ENCODE data around the gene SEMA6D. TPM values are rescaled to one million over a fixed set of nuclear protein-coding genes. Genes with fewer than 3 reads are reported as not detected.

SEMA6D gene
- total RNA-seq, 2 experiments from 2014 or later: not detected

- DNase-seq: no peak
- CTCF ChIA-PET: interaction anchor here (1.4 kb wide), 1 partner anchor 9 kb away, joined by 3 read pairs; no protein-coding TSS in a partner anchor
- no peak overlapping the region for H3K27ac Mint-ChIP-seq
- H3K36me3 Mint-ChIP-seq (ENCODE audit: low read depth): no peaks in the 10 kb centered on the region
- peaks cover 51% of the 10 kb centered on the region for H3K27me3 Mint-ChIP-seq
- no peaks in the 10 kb centered on the region for H3K9me3 Mint-ChIP-seq (ENCODE audit: low read depth)
- H3K4me1 Mint-ChIP-seq: peaks cover 2% of the 10 kb centered on the region
- no peak for ATAC-seq
- H3K4me3 Mint-ChIP-seq: no peak overlapping the region
- intact Hi-C loops (cut with DNase I, micrococcal nuclease): loop anchor here in 1 of 2 experiments (10.0 kb wide), 2 partner anchors 535 to 635 kb away; no protein-coding TSS in a partner anchor
- POLR2A ChIA-PET: no interaction called here
Observed at GRCh38 chr15:47719730-47720129, 2.4 kb downstream of the SEMA6D start.

DNA sequence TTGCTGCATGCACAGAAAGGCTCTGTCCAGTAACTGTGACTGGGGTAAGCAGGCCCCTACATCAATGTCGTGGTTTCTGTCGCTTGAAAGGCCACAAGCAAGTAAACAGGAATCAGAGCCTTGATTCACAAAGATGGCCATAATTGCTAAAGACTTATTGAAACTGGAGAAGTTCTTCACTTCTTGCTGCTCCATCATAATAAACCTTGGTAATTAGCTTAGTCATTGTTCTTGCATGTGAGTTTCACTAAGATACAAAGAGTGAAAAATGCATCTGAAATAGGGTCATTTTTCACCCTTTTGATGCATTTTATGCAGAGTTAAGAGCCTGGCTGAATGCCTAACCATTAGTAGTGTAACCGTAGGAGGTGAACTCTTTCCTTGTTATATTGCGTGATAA is 3.2 kb downstream of the SEMA6D start:
- Mint-ChIP-seq H3K36me3 (ENCODE audit: low read depth) (no peaks in the 10 kb centered on the region), H3K9me3 (ENCODE audit: low read depth) (no peaks in the 10 kb centered on the region), H3K27me3 (peaks cover 44% of the 10 kb centered on the region), H3K4me3 (no peak overlapping the region), H3K4me1 (peaks cover 2% of the 10 kb centered on the region), H3K27ac (no peak overlapping the region)
- POLR2A ChIA-PET: no interaction called here
- ATAC-seq (no peak), DNase-seq (no peak)
- CTCF ChIA-PET: interaction anchor here (0.7 kb wide), 1 partner anchor 17 kb away, joined by 3 read pairs; no protein-coding TSS in a partner anchor
- intact Hi-C loops (cut with DNase I, micrococcal nuclease): no loop called here

DNA sequence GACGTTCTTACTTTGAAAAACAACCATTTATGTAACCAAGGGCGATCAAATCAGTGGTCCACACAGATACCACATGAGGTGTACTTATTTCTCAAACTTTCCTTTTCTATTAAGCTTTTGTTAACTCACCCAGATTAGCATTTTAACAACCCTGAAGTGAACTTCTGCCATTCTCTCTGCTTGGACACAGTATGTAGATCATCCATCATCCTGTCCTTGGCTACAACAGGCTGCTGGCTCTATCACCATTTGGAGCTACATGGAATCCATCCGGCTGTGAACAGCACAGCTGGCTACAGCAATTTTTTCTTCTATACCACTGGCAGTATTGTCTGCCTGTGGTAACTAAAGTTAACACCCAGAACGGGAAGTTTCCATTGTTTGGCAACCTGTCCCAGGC is 4.4 kb downstream of the SEMA6D start:
- peaks cover 35% of the 10 kb centered on the region for H3K27me3 Mint-ChIP-seq
- no peak overlapping the region for H3K4me3 Mint-ChIP-seq
- CTCF ChIA-PET: no interaction called here

GRCh38 chr15:47724346-47724745 is 7.0 kb downstream of the SEMA6D start:
- no peaks in the 10 kb centered on the region for H3K9me3 Mint-ChIP-seq (ENCODE audit: low read depth)
- POLR2A ChIA-PET: no interaction called here
- DNase-seq: no peak
- H3K36me3 Mint-ChIP-seq (ENCODE audit: low read depth): no peaks in the 10 kb centered on the region
- intact Hi-C loops (cut with DNase I, micrococcal nuclease): no loop called here
- no peak for ATAC-seq
- CTCF ChIA-PET: no interaction called here
- H3K27me3 Mint-ChIP-seq: peaks cover 22% of the 10 kb centered on the region
- no peaks in the 10 kb centered on the region for H3K4me1 Mint-ChIP-seq
- no peak overlapping the region for H3K4me3 Mint-ChIP-seq
- H3K27ac Mint-ChIP-seq: no peak overlapping the region

More for the DNA sequence above, 4.4 kb downstream of the SEMA6D start:
- ATAC-seq (no peak), DNase-seq (no peak)
- intact Hi-C loops (cut with DNase I, micrococcal nuclease): no loop called here
- Mint-ChIP-seq H3K27ac (no peak overlapping the region), H3K36me3 (ENCODE audit: low read depth) (no peaks in the 10 kb centered on the region), H3K9me3 (ENCODE audit: low read depth) (no peaks in the 10 kb centered on the region), H3K4me1 (peaks cover 2% of the 10 kb centered on the region)
- POLR2A ChIA-PET: no interaction called here

- H3K27ac Mint-ChIP-seq: no peak overlapping the region
- intact Hi-C loops (cut with DNase I, micrococcal nuclease): no loop called here
- no peaks in the 10 kb centered on the region for H3K36me3 Mint-ChIP-seq (ENCODE audit: low read depth)
- peaks cover 16% of the 10 kb centered on the region for H3K27me3 Mint-ChIP-seq
- POLR2A ChIA-PET: no interaction called here
- CTCF ChIA-PET: no interaction called here
- DNase-seq (no peak), ATAC-seq (no peak)
- no peak overlapping the region for H3K4me3 Mint-ChIP-seq
- H3K9me3 Mint-ChIP-seq (ENCODE audit: low read depth): no peaks in the 10 kb centered on the region
- H3K4me1 Mint-ChIP-seq: no peaks in the 10 kb centered on the region
Observed at GRCh38 chr15:47725051-47725450, 7.7 kb downstream of the SEMA6D start.

DNA sequence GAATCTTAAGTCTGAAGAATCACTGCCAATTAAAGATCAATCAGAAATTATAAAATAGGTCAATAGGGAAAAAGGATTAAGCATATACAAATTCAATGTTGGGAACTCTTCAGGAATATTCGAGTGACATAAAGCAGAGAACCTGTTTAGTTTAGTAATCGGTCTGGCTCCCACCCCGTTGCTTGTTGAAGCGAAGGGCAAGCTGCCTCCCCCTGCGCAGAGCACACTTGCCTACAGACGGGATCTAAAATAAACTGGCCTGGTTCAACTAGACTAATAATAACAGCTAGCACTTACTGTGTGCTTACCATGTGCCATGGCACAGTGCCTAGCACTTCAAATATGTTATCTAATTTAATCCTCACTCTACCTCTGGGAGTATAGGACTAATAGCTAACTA is 8.6 kb downstream of the SEMA6D start:
- no peaks in the 10 kb centered on the region for H3K36me3 Mint-ChIP-seq (ENCODE audit: low read depth)
- H3K4me1 Mint-ChIP-seq: no peaks in the 10 kb centered on the region
- H3K27me3 Mint-ChIP-seq: peaks cover 11% of the 10 kb centered on the region
- POLR2A ChIA-PET: no interaction called here
- no peak overlapping the region for H3K4me3 Mint-ChIP-seq
- intact Hi-C loops (cut with DNase I, micrococcal nuclease): no loop called here
- no peak for DNase-seq
- CTCF ChIA-PET: no interaction called here
- no peak overlapping the region for H3K27ac Mint-ChIP-seq
- ATAC-seq: no peak
- H3K9me3 Mint-ChIP-seq (ENCODE audit: low read depth): no peaks in the 10 kb centered on the region

- no peak overlapping the region for H3K4me3 Mint-ChIP-seq
- ATAC-seq (no peak), DNase-seq (no peak)
- H3K27ac Mint-ChIP-seq: no peak overlapping the region
- H3K4me1 Mint-ChIP-seq: no peaks in the 10 kb centered on the region
- intact Hi-C loops (cut with DNase I, micrococcal nuclease): no loop called here
- ChIA-PET POLR2A (no interaction called here), CTCF (no interaction called here)
- H3K9me3 Mint-ChIP-seq (ENCODE audit: low read depth): no peaks in the 10 kb centered on the region
- no peaks in the 10 kb centered on the region for H3K36me3 Mint-ChIP-seq (ENCODE audit: low read depth)
- peaks cover 8% of the 10 kb centered on the region for H3K27me3 Mint-ChIP-seq
Observed at GRCh38 chr15:47726399-47726823, 9.1 kb downstream of the SEMA6D start.

DNA sequence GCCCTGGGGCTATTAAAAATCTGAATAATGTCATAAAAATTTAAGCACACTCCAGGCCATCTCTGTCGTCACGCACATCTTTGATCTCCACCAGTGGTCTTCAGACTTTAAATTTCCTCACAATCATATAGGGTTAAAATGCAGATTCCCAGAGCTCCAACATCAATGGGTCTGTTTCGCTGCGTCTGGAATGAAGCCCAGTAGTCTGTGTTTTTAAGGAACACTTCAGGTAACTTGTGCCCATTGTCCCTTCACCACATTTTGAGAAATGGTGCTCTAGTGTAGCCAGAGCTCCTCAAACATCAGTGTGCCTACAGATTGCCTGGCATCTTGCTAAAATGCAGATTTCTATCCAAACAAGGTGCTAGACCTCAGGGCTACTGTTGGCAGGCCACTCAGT is 9.8 kb downstream of the SEMA6D start:
- no peaks in the 10 kb centered on the region for H3K4me1 Mint-ChIP-seq
- H3K4me3 Mint-ChIP-seq: no peak overlapping the region
- no peaks in the 10 kb centered on the region for H3K36me3 Mint-ChIP-seq (ENCODE audit: low read depth)
- DNase-seq (no peak), ATAC-seq (no peak)
- intact Hi-C loops (cut with DNase I, micrococcal nuclease): no loop called here
- ChIA-PET CTCF (no interaction called here), POLR2A (interaction anchor here (0.6 kb wide), 1 partner anchor 106 kb away, joined by 5 read pairs; no protein-coding TSS in a partner anchor)
- H3K9me3 Mint-ChIP-seq (ENCODE audit: low read depth): no peaks in the 10 kb centered on the region
- peaks cover 5% of the 10 kb centered on the region for H3K27me3 Mint-ChIP-seq
- no peak overlapping the region for H3K27ac Mint-ChIP-seq

- ChIA-PET POLR2A (interaction anchor here (0.6 kb wide), 1 partner anchor 105 kb away, joined by 5 read pairs; no protein-coding TSS in a partner anchor), CTCF (no interaction called here)
- intact Hi-C loops (cut with DNase I, micrococcal nuclease): no loop called here
- Mint-ChIP-seq H3K4me1 (no peaks in the 10 kb centered on the region), H3K27ac (no peak overlapping the region), H3K4me3 (no peak overlapping the region), H3K27me3 (peaks cover 5% of the 10 kb centered on the region), H3K36me3 (ENCODE audit: low read depth) (no peaks in the 10 kb centered on the region), H3K9me3 (ENCODE audit: low read depth) (no peaks in the 10 kb centered on the region)
- DNase-seq (no peak), ATAC-seq (no peak)
Observed at GRCh38 chr15:47727676-47728075, 10.4 kb downstream of the SEMA6D start.

DNA sequence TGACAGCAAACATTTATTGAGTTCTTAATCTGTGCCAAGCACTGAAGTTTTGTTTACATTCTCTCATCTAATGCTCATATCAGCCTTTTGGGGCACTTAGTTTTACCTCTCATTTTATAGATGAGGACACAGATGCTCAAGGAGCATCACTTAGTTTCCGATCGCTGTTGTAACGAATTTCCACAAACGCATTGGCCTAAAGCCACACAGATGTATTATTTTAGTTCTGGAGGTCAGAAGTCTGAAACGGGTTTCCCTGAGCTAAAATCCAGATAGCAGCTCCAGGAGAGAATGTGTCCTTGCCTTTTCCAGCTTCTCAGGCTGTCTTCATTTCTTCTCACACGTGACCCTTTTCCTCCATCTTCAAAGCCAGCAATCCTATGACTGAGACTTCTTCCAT is 11.1 kb downstream of the SEMA6D start:
- DNase-seq (no peak), ATAC-seq (no peak)
- Mint-ChIP-seq H3K4me3 (no peak overlapping the region), H3K27me3 (peaks cover 2% of the 10 kb centered on the region), H3K4me1 (no peaks in the 10 kb centered on the region), H3K27ac (no peak overlapping the region), H3K9me3 (ENCODE audit: low read depth) (no peaks in the 10 kb centered on the region), H3K36me3 (ENCODE audit: low read depth) (no peaks in the 10 kb centered on the region)
- POLR2A ChIA-PET: no interaction called here
- CTCF ChIA-PET: no interaction called here
- intact Hi-C loops (cut with DNase I, micrococcal nuclease): no loop called here

DNA sequence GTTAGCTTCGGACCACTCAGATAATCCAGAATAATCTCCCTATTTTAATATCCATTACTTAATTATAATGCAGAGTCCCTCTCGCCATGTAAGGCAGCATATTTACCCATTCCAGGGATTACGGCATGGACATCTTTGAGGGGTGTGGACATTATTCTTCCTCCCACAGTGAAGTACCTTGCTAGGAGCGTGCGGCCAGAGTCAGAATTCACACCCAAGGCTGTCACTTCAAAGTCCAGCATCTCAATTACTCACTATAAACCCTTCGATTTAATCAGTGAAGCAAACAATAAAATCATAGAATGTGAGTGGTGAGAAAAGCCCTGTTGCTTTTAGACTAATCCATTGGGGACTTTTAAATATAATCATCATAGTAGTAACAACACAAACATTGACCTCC is 11.6 kb downstream of the SEMA6D start:
- H3K36me3 Mint-ChIP-seq (ENCODE audit: low read depth): no peaks in the 10 kb centered on the region
- DNase-seq (no peak), ATAC-seq (no peak)
- intact Hi-C loops (cut with DNase I, micrococcal nuclease): no loop called here
- H3K9me3 Mint-ChIP-seq (ENCODE audit: low read depth): no peaks in the 10 kb centered on the region
- H3K27me3 Mint-ChIP-seq: peaks cover 2% of the 10 kb centered on the region
- H3K4me3 Mint-ChIP-seq: no peak overlapping the region
- H3K27ac Mint-ChIP-seq: no peak overlapping the region
- CTCF ChIA-PET: no interaction called here
- no peaks in the 10 kb centered on the region for H3K4me1 Mint-ChIP-seq
- POLR2A ChIA-PET: no interaction called here

GRCh38 chr15:47731230-47731629 is 13.9 kb downstream of the SEMA6D start:
- Mint-ChIP-seq H3K4me3 (no peak overlapping the region), H3K4me1 (no peaks in the 10 kb centered on the region), H3K27ac (no peak overlapping the region), H3K27me3 (peaks cover 2% of the 10 kb centered on the region), H3K9me3 (ENCODE audit: low read depth) (no peaks in the 10 kb centered on the region), H3K36me3 (ENCODE audit: low read depth) (no peaks in the 10 kb centered on the region)
- DNase-seq (no peak), ATAC-seq (no peak)
- POLR2A ChIA-PET: no interaction called here
- intact Hi-C loops (cut with DNase I, micrococcal nuclease): no loop called here
- CTCF ChIA-PET: no interaction called here

GRCh38 chr15:47732248-47732647 is 14.9 kb downstream of the SEMA6D start:
- H3K4me1 Mint-ChIP-seq: no peaks in the 10 kb centered on the region
- no peaks in the 10 kb centered on the region for H3K27me3 Mint-ChIP-seq
- no peak for DNase-seq
- ChIA-PET POLR2A (interaction anchor here (0.7 kb wide), 1 partner anchor 572 kb away, joined by 3 read pairs; no protein-coding TSS in a partner anchor), CTCF (no interaction called here)
- H3K27ac Mint-ChIP-seq: no peak overlapping the region
- no peaks in the 10 kb centered on the region for H3K36me3 Mint-ChIP-seq (ENCODE audit: low read depth)
- no peak overlapping the region for H3K4me3 Mint-ChIP-seq
- no peak for ATAC-seq
- intact Hi-C loops (cut with DNase I, micrococcal nuclease): no loop called here
- no peaks in the 10 kb centered on the region for H3K9me3 Mint-ChIP-seq (ENCODE audit: low read depth)

Measured in activated CD4-positive, alpha-beta T cell treated with anti-CD3 and anti-CD28 coated beads for 36 hours (primary cell).